Measurements from ENCODE around the gene SERBP1. TPM values are rescaled to one million over a fixed set of nuclear protein-coding genes. Genes with fewer than 3 reads are reported as not detected.

The SERBP1 gene
- 248 and 260 TPM in 2 replicates for polyA plus RNA-seq (2013)

- Histone ChIP-seq H3K4me1 (ENCODE audit: control insufficient read depth in 1 of 2, insufficient read depth in 2 of 2, low read length in 2 of 2) (no peaks in the 10 kb centered on the region), H4K91ac (ENCODE audit: low read depth, low read length) (peak within 1 kb of the TSS; percentile 61), H3K4ac (ENCODE audit: low read depth, low read length) (peak within 1 kb of the TSS; percentile 100), H2AFZ (ENCODE audit: insufficient read depth, low read length, poor library complexity) (peak within 1 kb of the TSS; percentile 92), H4K12ac (ENCODE audit: low read depth, low read length) (peak within 1 kb of the TSS; percentile 68), H3K14ac (ENCODE audit: low read length) (peak within 1 kb of the TSS; percentile 87), H2AK5ac (ENCODE audit: low read length) (peak within 1 kb of the TSS; percentile 90), H3K4me3 (ENCODE audit: low read depth, low read length) (peak within 1 kb of the TSS; percentile 95), H3K9ac (ENCODE audit: low read length) (peak within 1 kb of the TSS; percentile 96), H3K79me1 (ENCODE audit: low read length) (peaks cover 13% of the 10 kb centered on the region), H2BK12ac (ENCODE audit: low read length) (no peak within 1 kb of the TSS), H3K9me3 (ENCODE audit: insufficient read depth, low read depth, low read length) (no peaks in the 10 kb centered on the region), H2BK120ac (ENCODE audit: insufficient read depth, low read length, poor library complexity) (peak within 1 kb of the TSS; percentile 29), H3K27ac (ENCODE audit: low read depth, low read length) (peak within 1 kb of the TSS; percentile 60), H3K36me3 (ENCODE audit: control insufficient read depth in 1 of 2, insufficient read depth in 2 of 2, low read length in 2 of 2) (peaks cover 5% of the 10 kb centered on the region in 2 experiments), H3K23ac (ENCODE audit: low read length) (peak within 1 kb of the TSS; percentile 11), H3K27me3 (ENCODE audit: insufficient read depth, low read length) (no peaks in the 10 kb centered on the region), H3K79me2 (ENCODE audit: control insufficient read depth, insufficient read depth, low read length, poor library complexity) (peaks cover 15% of the 10 kb centered on the region), H3K4me2 (ENCODE audit: low read length) (peak within 1 kb of the TSS; percentile 88), H2BK5ac (ENCODE audit: low read depth, low read length, poor library complexity) (peak within 1 kb of the TSS; percentile 52), H4K8ac (ENCODE audit: low read depth, low read length) (peak within 1 kb of the TSS; percentile 69), H3K18ac (ENCODE audit: low read length) (peak within 1 kb of the TSS; percentile 74)
- WGBS (ENCODE audit: extremely low coverage, insufficient coverage, insufficient read length): no CpG with 5 or more reads among the region's 62 CpGs
- peak; percentile 97 to 99 for DNase-seq
Observed at GRCh38 chr1:67430358-67431155, at the start of gene SERBP1. SERBP1 (minus strand) TSS chr1:67430402; CDS start chr1:67430300, 102 bp downstream.

DNA sequence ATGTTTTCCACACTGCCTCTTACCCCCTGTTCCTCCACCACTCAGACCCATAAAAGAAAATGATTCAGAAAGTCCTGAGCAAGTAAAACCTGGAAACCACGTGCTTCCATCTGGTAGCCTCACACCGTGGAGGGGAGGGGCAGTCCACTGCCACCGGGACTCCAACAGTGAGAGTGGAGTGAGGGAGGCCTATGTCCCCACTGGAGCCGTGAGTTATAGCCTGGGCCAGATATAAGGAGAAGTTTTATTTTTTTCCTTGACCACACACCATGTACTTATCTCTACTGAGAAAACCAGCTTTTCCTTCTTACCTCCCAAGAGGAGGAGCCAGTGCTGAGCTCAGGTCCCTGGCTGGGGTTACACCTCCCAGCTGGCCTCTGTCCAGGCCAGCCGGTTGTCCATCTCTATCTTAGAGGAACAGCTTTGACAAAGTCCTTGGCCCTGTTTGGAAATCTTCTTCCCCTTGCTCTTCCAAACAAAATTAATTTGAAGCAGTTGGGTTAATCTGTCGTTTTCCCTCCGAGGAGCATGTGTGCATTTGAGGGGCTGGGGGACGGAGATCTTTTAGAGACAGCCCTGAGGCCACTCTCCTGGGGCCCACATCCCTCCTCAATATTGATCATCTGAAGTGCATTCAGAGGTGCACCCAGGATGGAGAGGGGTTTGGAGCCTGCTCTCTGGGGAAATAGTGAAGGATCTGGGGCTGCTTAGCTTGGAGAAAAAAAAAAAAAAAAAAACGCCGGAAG is 49.1 kb upstream of the SERBP1 start:
- peak in 1 of 2 donors; percentile 25 for DNase-seq
- Histone ChIP-seq H3K36me3 (ENCODE audit: control insufficient read depth in 1 of 2, insufficient read depth in 2 of 2, low read length in 2 of 2) (no peaks in the 10 kb centered on the region), H4K12ac (ENCODE audit: low read depth, low read length) (no peak overlapping the region), H2AK5ac (ENCODE audit: low read length) (no peak overlapping the region), H3K79me2 (ENCODE audit: control insufficient read depth, insufficient read depth, low read length, poor library complexity) (no peaks in the 10 kb centered on the region), H4K8ac (ENCODE audit: low read depth, low read length) (no peak overlapping the region), H2AFZ (ENCODE audit: insufficient read depth, low read length, poor library complexity) (no peak overlapping the region), H3K27me3 (ENCODE audit: insufficient read depth, low read length) (no peaks in the 10 kb centered on the region), H3K14ac (ENCODE audit: low read length) (no peak overlapping the region), H2BK12ac (ENCODE audit: low read length) (no peak overlapping the region), H3K27ac (ENCODE audit: low read depth, low read length) (no peak overlapping the region), H3K4me2 (ENCODE audit: low read length) (no peak overlapping the region), H3K4me1 (ENCODE audit: control insufficient read depth in 1 of 2, insufficient read depth in 2 of 2, low read length in 2 of 2) (no peaks in the 10 kb centered on the region), H3K79me1 (ENCODE audit: low read length) (no peaks in the 10 kb centered on the region), H3K23ac (ENCODE audit: low read length) (no peak overlapping the region), H3K18ac (ENCODE audit: low read length) (no peak overlapping the region), H3K9ac (ENCODE audit: low read length) (no peak overlapping the region), H2BK5ac (ENCODE audit: low read depth, low read length, poor library complexity) (no peak overlapping the region), H3K4me3 (ENCODE audit: low read depth, low read length) (no peak overlapping the region), H3K9me3 (ENCODE audit: insufficient read depth, low read depth, low read length) (no peaks in the 10 kb centered on the region), H3K4ac (ENCODE audit: low read depth, low read length) (no peak overlapping the region), H2BK120ac (ENCODE audit: insufficient read depth, low read length, poor library complexity) (no peak overlapping the region), H4K91ac (ENCODE audit: low read depth, low read length) (no peak overlapping the region)
- no CpG with 5 or more reads among the region's 10 CpGs for WGBS (ENCODE audit: extremely low coverage, insufficient coverage, insufficient read length)

GRCh38 chr1:67476906-67477305 is 46.7 kb upstream of the SERBP1 start:
- no peak overlapping the region for H3K4me2 ChIP-seq (ENCODE audit: low read length)
- no peak overlapping the region for H2AK5ac ChIP-seq (ENCODE audit: low read length)
- H4K12ac ChIP-seq (ENCODE audit: low read depth, low read length): no peak overlapping the region
- H3K4me3 ChIP-seq (ENCODE audit: low read depth, low read length): no peak overlapping the region
- peak; percentile 54 to 55 for DNase-seq
- no CpG with 5 or more reads among the region's 5 CpGs for WGBS (ENCODE audit: extremely low coverage, insufficient coverage, insufficient read length)
- no peak overlapping the region for H2BK120ac ChIP-seq (ENCODE audit: insufficient read depth, low read length, poor library complexity)
- H3K79me1 ChIP-seq (ENCODE audit: low read length): no peaks in the 10 kb centered on the region
- H3K4ac ChIP-seq (ENCODE audit: low read depth, low read length): no peak overlapping the region
- H3K23ac ChIP-seq (ENCODE audit: low read length): no peak overlapping the region
- H2AFZ ChIP-seq (ENCODE audit: insufficient read depth, low read length, poor library complexity): no peak overlapping the region
- no peaks in the 10 kb centered on the region for H3K27me3 ChIP-seq (ENCODE audit: insufficient read depth, low read length)
- H4K8ac ChIP-seq (ENCODE audit: low read depth, low read length): no peak overlapping the region
- no peaks in the 10 kb centered on the region for H3K4me1 ChIP-seq (ENCODE audit: control insufficient read depth in 1 of 2, insufficient read depth in 2 of 2, low read length in 2 of 2)
- no peak overlapping the region for H2BK5ac ChIP-seq (ENCODE audit: low read depth, low read length, poor library complexity)
- H3K9ac ChIP-seq (ENCODE audit: low read length): no peak overlapping the region
- H2BK12ac ChIP-seq (ENCODE audit: low read length): no peak overlapping the region
- H3K14ac ChIP-seq (ENCODE audit: low read length): no peak overlapping the region
- no peak overlapping the region for H3K18ac ChIP-seq (ENCODE audit: low read length)
- H3K79me2 ChIP-seq (ENCODE audit: control insufficient read depth, insufficient read depth, low read length, poor library complexity): no peaks in the 10 kb centered on the region
- no peaks in the 10 kb centered on the region for H3K36me3 ChIP-seq (ENCODE audit: control insufficient read depth in 1 of 2, insufficient read depth in 2 of 2, low read length in 2 of 2)
- no peaks in the 10 kb centered on the region for H3K9me3 ChIP-seq (ENCODE audit: insufficient read depth, low read depth, low read length)
- H4K91ac ChIP-seq (ENCODE audit: low read depth, low read length): no peak overlapping the region
- no peak overlapping the region for H3K27ac ChIP-seq (ENCODE audit: low read depth, low read length)

DNA sequence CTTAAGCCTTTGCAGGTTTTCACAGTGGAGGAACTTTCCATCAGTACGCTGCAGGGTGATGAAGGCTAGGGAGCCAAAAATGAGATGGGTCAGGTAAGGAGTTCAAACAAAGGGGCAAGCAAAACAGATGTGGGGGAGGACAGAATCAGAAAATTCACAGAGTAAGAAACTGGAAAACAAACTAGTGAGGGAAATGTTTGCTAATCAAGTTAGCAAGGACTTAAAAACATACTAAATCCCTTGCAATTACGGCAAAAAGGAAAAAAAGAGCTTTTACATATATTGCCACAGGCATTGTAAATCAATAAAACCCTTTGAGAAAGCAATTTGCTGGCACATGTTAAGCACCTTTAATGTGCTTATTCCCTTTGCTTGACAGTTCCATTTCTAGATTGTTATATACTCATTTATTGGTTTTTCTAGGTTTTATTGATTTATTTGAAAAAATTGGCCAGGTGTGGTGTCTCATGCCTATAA is 45.8 kb upstream of the SERBP1 start:
- WGBS (ENCODE audit: extremely low coverage, insufficient coverage, insufficient read length): no CpG with 5 or more reads among the region's 2 CpGs
- no peak overlapping the region for H4K8ac ChIP-seq (ENCODE audit: low read depth, low read length)

More for the DNA sequence above, 45.8 kb upstream of the SERBP1 start:
- no peaks in the 10 kb centered on the region for H3K27me3 ChIP-seq (ENCODE audit: insufficient read depth, low read length)
- no peak overlapping the region for H2AK5ac ChIP-seq (ENCODE audit: low read length)
- no peak overlapping the region for H2BK12ac ChIP-seq (ENCODE audit: low read length)
- no peak overlapping the region for H3K14ac ChIP-seq (ENCODE audit: low read length)
- no peaks in the 10 kb centered on the region for H3K36me3 ChIP-seq (ENCODE audit: control insufficient read depth in 1 of 2, insufficient read depth in 2 of 2, low read length in 2 of 2)
- H3K9ac ChIP-seq (ENCODE audit: low read length): no peak overlapping the region
- H3K23ac ChIP-seq (ENCODE audit: low read length): no peak overlapping the region
- H4K12ac ChIP-seq (ENCODE audit: low read depth, low read length): no peak overlapping the region
- H3K4me3 ChIP-seq (ENCODE audit: low read depth, low read length): no peak overlapping the region
- no peak overlapping the region for H2BK5ac ChIP-seq (ENCODE audit: low read depth, low read length, poor library complexity)
- H2BK120ac ChIP-seq (ENCODE audit: insufficient read depth, low read length, poor library complexity): no peak overlapping the region
- no peaks in the 10 kb centered on the region for H3K4me1 ChIP-seq (ENCODE audit: control insufficient read depth in 1 of 2, insufficient read depth in 2 of 2, low read length in 2 of 2)
- H3K27ac ChIP-seq (ENCODE audit: low read depth, low read length): no peak overlapping the region
- no peak overlapping the region for H3K18ac ChIP-seq (ENCODE audit: low read length)
- no peaks in the 10 kb centered on the region for H3K9me3 ChIP-seq (ENCODE audit: insufficient read depth, low read depth, low read length)
- no peak overlapping the region for H4K91ac ChIP-seq (ENCODE audit: low read depth, low read length)
- no peak overlapping the region for H3K4me2 ChIP-seq (ENCODE audit: low read length)
- DNase-seq: no peak
- no peaks in the 10 kb centered on the region for H3K79me1 ChIP-seq (ENCODE audit: low read length)
- H3K79me2 ChIP-seq (ENCODE audit: control insufficient read depth, insufficient read depth, low read length, poor library complexity): no peaks in the 10 kb centered on the region
- no peak overlapping the region for H2AFZ ChIP-seq (ENCODE audit: insufficient read depth, low read length, poor library complexity)
- H3K4ac ChIP-seq (ENCODE audit: low read depth, low read length): no peak overlapping the region

Data from trophoblast cell (in vitro differentiated cells and primary cell).